NT2/D1 (cell line): ENCODE data around the gene PPT2.

Source experiments
- SUZ12 ChIP-seq: IDR thresholded peaks from 2 replicates; pipeline ENCODE4 v1.6.1; 2011; ENCODE audit not compliant: insufficient read length, insufficient read depth; ENCODE audit errors: extremely low read depth
- YY1 ChIP-seq: IDR thresholded peaks from 2 replicates; pipeline ENCODE4 v1.6.1; 2011; ENCODE audit not compliant: insufficient read length, insufficient read depth

- TF ChIP-seq YY1 (no peak), SUZ12 (no peak)
Observed at GRCh38 chr6:32152769-32153563, 975 bp upstream of the PPT2 start.
